GM21423 (cell line): ENCODE data around the gene SLC35B2.

Experiments used
- ATAC-seq: cut with Tn5 transposase; IDR thresholded peaks from one replicate; pipeline ENCODE4 v1.9.1; 2021; ENCODE audit warnings: mild to moderate bottlenecking, moderate library complexity; ENCODE audit not compliant: unreplicated experiment

SLC35B2 gene, protein sequence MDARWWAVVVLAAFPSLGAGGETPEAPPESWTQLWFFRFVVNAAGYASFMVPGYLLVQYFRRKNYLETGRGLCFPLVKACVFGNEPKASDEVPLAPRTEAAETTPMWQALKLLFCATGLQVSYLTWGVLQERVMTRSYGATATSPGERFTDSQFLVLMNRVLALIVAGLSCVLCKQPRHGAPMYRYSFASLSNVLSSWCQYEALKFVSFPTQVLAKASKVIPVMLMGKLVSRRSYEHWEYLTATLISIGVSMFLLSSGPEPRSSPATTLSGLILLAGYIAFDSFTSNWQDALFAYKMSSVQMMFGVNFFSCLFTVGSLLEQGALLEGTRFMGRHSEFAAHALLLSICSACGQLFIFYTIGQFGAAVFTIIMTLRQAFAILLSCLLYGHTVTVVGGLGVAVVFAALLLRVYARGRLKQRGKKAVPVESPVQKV

DNA sequence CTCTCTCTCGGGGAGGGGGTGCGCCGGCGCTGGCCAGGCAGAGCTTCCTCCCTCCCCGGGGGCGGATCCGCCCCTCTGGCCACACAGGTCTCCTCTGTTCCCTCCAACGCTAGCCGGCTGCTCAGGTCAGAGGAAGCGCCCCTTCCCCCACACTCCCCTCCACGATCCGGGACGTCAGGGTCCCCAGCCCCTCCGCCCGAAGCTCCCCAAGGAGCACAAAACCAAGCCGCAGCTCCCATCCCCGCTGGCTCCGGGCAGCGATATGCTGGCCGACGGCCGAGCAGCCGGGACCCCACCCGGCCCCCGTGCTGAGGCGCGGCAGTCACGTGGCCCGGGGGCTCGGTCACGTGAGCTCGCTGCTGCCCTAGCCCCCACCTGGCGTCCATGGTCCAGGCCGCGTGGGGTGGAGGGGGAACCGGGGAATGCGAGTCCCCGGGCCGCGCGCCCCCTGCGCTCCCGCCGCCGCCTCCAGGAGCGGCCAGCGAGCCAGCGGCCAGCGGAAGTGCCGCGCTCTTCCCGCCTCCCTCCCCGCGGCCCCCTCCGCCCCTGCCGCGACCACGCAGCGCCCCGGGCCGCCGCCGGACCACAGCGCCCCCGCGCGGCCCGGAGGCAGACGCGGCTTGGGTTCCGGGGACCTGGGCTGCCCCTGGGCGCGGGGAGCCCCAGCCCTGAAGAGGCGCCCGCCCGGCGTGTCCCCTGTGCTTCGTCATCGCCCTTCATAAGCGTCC lies at the start of gene SLC35B2:
Gene SLC35B2, minus strand, starts transcription at position 504 of the 728 bp plus-strand sequence. Its CDS starts 118 bp downstream, at position 386.
- peak; percentile 48 for ATAC-seq

DNA sequence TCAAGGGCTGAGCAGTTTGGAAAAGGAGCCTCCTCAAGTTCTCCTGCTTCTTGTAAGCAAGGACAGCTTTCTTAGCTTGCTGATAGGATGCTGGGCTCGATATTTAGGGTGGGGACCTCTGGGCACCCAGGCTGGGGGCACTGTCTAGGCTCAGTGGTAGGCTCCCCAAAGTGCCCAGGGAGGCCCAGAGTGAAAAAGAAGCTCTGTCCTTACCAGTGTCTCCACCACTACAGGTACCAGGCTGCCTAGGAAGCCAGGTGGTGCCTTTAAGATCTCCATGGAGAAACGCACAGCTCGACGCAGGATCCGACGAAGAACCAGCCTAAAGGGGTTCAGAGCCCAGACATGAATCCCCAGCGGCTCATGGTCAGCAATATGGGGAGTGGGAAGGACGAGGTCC lies 49.4 kb upstream of the SLC35B2 start:
- ATAC-seq: no peak

DNA sequence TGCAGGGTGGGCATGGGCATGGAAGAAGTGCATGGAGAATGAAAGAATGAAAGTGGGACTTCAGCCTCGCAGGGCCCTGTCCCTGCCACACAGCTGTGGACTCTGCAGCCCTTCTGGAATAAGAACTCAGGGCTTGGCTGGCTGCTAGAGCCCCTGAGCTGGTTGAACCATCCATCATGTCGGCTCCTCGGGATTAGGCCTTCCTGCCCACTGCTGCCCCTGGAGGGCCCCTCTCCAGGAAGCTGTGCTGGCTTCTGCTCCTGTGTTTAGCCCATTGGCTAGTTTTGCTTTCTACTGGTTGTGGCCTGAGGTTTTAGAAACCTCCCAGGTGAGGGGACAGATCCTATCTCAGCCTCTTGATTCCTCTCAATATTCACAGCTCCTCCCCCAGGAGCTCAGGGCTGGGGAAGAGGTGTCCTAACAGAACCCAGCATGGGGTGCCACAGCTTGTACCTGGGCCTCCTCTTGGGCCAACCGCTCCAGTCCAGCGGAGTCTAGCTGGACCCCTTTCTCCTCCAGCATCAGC lies 47.9 kb upstream of the SLC35B2 start:
- ATAC-seq: no peak

DNA sequence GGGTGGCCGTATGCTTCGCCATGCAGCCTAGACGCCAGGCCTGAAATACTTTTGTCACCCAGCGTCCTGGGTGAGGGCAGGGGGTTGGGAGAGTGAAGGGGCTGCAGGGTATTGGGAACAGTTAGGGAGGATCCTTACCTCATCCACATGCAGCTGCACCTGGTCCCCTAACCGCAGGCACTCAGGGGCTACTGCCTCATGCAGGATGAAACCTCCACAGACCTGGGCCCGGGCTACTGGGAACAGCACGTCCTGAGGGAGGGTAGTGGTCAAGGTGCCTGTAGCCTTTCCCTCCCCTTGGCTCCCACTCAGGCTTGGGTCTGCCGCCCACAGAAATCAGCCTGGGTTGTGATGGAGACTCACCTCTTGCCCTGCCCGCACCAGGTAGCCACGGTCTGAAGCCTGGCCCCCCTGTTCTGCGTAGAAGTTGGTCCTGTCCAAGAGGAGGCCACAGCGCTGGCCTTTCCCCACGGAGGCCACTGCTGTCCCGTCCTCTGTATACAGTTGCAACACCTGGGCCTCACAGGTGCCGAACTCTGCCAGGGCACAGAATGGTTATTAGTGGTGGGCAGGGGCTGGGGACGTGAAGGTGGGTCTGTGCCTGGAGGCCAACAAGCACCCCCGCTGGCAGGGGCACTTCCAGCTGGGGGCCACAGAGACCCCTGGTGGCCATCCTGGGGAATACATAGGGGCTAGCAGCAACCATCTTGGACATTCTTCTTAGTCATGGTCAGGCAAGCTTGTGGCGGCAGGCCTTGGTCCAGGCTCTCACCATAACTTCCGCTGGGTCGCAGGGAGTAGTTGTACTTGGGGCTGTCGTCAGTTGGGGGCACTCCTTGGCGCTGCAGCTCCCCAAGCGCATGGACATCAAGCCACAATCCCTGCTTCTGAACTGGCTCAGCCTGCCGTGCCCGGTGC lies 47.2 kb upstream of the SLC35B2 start:
- no peak for ATAC-seq

DNA sequence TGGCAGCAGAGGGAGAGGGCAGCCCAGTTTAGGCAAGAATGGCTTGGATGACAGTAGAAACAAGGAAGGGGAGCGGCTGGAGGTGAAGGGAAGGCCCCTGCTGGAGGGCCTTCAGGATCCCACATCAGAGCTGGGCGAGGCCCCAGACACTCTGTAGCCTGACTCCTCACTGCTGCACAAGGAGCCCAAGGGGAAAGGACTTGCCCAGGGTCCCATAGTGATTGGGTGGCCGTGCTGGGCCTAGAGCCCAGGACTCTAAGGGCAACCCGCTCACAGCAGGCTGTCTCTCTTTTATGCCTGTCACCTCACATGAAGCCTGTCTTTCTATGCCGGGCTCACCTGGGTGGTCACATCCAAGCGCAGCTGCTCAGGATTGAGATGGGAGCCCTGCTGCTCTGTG lies 46.5 kb upstream of the SLC35B2 start:
- ATAC-seq: no peak

DNA sequence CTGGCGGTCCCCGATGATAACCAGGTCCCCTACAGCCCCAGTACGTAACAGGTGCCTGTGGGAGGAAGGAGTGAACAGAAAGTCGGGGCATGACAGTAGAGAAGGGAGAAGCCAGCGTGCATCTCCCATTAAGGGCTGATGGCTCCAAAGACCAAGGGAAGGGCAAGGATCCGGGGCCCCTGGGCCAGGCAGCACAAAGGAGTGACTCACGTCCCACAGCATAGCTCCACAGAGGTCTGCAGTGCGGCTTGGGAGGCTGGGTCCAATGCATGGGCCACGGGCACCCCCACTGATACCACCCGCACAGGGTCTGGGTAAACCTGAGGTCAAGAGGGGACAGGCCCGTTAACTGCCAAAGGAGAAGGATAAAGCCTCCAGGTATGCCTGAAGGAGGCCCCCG lies 45.5 kb upstream of the SLC35B2 start:
- ATAC-seq: no peak

DNA sequence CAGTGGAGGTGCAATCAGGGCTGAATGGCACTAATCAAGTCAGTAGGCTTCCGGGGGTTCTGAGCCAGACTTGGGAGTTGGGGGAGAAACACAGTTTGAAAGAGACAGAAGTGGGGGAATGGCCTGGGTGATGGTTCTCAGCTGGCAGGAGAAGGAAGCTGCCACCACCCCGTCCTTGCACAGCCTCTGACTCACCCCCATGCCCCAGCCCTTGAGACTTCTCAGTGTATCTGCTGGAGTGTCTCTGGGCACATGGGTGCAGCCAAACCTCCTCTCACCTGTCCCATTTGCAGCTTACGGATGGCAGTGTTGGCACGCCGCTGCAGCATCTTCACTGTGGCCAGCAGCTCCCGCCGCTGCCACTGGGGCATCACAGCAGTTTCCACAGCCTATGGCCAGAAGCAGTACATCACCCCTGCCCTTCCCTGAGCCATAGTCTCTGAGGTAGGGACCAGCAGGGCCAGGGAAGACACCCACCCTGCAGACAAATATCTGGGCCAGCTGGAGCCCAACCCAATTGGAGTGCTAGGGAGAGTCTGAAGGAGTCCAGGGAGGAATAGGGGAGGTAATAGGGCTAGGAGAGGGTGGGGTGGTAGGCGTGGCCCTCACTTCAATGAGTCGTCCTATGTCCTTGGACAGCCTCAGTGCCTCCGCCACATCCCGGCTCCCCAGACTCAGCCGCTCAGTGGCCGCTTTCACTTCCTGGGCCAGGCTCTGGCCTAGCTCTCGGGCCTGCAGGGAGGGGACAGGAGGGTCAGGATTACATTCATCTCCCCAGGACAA lies 44.6 kb upstream of the SLC35B2 start:
- no peak for ATAC-seq

DNA sequence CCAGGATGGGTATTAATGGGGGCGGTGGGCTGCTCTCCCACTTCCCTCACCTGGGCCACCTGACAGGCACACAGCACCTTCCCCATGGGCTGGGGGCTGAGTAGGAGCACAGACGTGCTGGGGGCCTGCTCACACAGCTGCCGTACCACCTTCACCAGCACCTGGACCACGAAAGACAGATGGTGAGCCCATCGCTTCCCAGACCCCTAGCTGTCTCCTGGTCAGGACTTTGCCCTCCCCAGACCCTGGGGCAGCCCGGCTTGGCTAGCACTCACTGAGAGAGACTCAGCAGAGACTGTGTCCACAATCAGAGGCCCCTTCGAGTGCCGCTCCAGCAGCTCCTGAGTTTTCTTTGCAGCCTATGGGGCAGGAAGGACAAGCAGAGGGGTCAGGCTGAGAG lies 43.8 kb upstream of the SLC35B2 start:
- ATAC-seq: no peak

DNA sequence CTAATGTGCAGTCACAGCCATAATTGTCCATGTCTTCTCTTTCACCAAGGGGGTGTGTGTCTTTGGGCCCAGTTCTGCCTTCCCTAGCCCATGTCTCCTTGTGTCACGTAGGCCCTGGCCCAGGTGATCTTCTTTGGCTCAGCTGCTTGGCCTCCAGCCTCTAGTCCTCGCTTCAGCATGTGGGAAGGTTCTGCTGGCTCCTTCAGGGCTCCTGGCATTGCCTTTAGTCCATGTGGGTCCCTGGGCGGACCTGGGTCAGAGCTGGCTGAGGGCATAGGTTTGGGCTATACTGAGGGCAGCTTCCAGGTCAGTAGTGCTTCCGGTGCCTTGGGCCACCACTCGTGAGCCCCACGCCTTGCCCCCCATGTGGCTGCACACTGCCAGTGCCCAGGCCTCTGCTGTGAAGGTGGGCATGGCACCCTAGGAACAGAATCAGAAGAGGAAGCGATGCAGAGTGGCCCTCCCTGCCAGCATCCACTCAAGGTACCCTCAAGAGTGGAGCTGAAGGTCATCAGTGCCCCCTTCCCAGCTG lies 43.0 kb upstream of the SLC35B2 start:
- ATAC-seq: no peak

DNA sequence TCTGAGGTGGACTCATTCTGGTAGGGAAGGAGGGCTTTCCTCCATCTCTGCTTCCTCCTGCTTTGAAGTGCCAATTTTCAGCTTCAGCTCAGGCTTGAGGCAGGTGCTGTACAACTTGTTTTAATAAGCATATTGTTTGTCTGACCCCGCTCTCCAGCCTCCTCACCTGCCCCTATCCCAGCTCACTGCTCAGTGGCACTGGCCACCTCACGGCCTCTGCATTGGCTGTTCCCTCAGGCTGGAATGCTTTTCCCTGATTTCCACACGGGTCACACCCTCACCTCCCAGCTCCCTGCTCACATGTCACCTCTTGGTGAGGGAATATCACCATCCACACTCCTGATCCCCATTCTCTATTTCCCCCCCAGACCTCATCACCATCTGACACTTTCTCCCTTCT lies 41.5 kb upstream of the SLC35B2 start:
- no peak for ATAC-seq

DNA sequence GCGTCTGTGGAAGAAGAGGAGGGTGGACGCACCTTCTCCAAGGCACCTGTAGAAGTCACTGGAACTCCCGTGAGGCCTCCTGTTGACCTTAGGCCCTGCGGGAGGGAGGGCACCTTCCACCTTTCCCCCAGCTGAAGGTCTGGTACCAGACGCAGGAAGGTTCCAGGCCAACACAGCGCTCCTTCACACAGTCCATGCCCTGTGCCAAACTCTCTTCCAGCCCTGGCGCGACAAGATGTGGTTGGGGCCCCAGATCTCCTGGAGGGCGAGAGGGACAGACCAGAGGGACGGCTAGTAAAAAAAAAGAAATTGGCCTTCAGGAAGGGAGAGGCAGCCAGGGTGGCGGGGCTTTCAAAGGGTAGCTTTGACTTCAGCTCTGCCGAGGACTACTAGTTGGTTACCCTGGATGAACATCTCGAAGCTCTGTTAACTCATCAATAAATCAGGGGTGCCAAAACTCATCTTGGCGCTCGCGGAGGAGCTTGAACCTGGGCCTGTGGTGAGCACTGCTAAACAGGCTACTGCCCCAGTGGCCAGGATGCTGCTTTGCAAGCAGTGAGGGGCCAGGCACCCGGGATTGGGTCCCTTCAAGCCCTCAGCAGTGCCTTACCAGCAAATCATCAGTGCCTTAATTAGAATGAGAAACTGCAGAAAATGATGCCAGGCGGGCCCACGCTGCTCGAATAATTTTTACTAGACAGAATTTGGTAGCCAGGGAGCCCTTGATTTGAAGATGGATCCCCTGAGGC lies 40.9 kb upstream of the SLC35B2 start:
- ATAC-seq: no peak

DNA sequence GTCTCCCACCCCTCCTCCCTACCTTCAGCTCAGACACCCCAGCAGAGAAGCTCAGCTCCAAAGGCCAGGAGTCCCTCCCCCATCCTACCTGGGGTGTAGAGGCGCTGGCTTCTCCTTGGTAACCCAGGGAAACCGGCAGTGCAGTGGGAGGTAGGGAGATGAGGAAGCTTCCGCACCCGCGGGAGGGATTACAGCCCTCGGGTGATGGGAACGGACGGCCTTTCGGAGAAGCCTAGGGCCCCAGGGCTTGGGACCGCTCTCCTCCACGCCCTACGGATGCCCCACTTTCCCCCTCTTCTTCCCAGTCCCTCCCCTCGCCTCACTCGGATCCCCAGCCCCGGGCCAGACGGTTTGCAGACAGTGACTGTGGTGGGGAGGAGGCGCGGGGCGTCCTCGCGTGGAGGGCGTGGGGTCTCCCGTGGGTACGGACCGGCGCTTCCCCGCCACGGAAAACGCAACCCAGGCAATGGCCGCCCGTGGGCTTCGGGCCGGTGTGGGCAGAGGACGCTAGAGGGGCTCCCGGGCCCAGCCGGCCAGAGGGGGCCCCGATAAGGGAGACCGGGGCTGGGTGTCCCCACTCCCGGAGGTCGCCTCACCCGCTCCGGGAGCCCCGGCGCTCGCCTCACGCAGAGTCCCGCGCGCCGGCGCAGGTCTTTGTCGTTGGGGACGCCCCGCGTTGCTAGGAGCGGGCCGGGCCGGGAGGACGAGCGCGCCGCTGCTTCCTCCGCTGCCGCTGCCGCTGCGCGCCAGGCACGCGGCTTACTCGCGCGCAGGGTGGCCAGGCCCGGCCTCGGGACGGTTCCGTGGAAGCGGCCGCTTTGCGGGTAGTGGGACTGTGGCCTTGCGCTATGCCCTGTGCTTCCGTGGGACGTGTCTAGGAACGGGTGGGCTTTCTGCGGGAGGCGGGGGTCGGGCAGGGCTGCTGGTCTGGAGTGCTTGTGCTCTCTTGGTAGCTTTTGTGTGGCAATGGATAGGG lies 40.0 kb upstream of the SLC35B2 start:
- no peak for ATAC-seq

DNA sequence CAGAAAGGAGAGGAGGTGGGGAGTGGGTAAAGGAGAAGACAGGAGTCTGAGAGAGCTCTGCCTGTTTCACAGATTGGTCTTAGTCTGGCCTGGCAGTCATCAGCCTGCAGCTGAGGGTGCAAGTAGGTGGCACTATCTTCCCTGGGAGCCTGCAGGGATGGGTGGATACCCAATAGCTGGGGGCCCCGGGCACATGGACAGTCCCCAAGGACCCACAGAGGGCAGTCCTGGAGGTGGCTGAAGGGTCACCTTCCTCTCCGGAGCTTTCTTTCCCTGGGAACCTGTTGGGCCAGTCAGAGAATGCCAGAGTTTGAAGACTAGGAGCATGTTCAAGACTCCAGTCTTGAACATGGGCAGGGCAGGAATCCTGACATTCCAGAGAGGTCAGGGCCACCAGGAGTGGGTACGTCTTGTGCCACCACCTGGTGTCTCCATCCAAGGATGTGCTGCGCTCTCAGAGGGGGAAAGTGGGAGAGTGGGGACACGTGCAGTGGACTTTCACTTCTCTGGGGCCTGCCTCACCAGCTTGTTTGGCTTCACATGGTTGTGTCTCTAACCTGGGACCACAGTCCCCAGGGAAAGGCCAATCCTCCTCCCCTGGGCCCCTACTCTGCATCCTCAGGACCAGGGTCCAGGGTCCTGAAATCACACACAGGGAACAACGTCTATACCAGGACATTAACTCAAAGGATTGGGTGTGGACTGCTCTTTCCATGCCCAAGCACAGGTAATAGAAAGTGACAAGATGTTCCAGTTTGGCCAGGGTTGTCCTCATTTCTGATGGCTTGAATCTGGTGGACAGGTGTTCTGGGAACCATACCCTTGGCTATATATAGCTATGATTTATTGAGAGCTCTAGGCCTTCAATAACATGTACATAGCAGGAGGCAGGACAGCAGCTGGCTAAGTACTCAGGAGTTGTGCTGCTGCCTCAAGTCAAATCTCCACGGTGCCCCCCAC lies 37.8 kb upstream of the SLC35B2 start:
- ATAC-seq: no peak

DNA sequence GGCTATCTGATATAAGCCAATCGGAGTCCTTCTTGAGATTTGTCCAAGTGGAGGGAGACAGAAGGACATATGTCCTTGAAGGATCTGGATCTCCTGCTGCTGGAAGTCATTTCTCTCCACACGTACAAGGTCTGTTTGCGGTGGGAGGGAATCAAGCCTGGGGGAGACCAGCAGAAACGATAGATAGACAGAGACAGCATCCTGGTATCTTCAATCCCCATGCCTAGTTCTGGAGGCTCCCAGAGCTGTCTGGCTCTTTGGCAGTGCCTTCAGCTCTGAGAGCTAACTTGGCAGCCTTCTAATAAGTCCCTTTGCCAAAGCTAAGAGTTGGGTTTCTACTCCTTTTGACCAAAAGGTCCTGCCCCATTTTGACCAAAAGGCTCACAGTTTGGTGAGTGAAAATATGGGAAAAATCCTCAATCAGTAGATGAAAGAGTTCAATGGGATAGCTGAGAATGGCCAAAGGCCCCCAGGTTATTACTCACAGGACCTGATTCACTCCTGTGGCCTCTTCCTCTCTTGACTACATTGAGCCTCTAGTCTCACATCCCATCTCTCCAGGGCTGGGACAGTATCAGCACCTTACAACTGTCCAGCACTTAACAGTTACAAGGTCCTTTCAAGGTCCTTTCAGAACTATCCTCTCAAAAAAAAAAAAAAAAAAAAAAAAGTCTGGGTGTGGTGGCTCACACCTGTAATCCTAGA lies 35.5 kb upstream of the SLC35B2 start:
- ATAC-seq: no peak

DNA sequence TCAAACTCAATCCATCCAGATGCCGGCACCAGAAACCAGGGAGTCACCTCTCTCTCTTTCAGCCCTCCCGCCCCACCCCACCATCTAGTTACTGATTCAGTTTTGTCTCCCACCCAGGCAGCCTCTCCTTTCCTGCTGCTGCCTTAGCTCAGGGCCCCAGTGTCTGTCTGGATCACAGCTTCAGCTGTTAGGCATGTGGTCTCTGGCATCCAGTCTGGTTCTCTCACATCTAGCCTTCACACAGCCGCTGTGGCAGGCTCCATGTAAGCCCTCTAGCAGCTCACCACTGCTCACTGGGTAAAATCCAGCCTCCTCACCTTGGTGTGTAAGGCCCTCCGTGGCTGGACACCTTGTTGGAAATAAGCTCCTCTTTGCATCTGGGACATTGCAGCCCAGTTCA lies 34.5 kb upstream of the SLC35B2 start:
- ATAC-seq: no peak

DNA sequence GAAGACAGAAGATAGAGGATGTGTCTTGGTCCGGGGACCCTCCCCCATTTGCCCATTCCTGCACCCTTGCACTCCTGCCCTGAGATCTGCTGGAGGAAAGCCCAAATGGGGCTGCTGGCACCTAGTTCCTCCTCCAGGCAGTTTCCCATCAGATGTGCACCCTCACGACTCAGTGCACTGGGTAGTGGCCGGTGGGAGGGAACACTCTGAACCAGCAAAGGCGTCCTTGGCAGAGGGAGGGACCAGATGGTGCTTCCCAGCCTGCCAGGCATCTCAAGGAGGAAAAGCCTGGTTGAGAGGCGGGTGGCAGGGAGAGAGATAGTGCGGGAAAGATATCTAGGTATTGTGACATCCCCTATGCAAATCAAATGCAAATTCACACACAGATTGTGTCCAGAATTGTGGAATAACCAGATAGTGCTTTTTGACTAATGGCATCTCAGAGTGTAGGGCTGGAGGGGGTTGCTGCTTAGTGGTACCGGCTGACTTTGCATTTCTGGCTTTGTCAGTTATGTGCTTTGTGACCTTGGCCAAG lies 32.5 kb upstream of the SLC35B2 start:
- ATAC-seq: no peak
